Panc1 (cell line): ENCODE measurements around the gene RAB3IP. TPM values are rescaled to one million over a fixed set of nuclear protein-coding genes. Genes with fewer than 3 reads are reported as not detected.

Source experiments
- ATAC-seq: fragments of 200-7000 bp; cut with Tn5 transposase; 2 replicates; pipeline ENCODE4 v1.9.1; 2020; ENCODE audit warnings: mild to moderate bottlenecking, moderate library complexity
- BruUV-seq: library from RNA; stranded (reverse); fragments of 400-500 nt; replicated peaks from 2 replicates; lab custom pipeline; 2021; lab: Mats Ljungman, UMichigan
- CTCF ChIA-PET: fragments of 300-600 bp; sonication (Branson Sonifier 250); formaldehyde crosslinking; loops from one replicate; lab custom pipeline; 2022; ENCODE audit warnings: antibody characterized with exemption; lab: Charles Lee
- POLR2A ChIA-PET: fragments of 300-600 bp; sonication (Branson Sonifier 250); formaldehyde crosslinking; loops from one replicate; lab custom pipeline; 2022; ENCODE audit warnings: antibody characterized with exemption; lab: Charles Lee
- DNase-seq: peaks from one replicate; pipeline ENCODE4 v3.0.0-alpha.2; 2010; ENCODE audit warnings: low read depth, low spot score
- H3K27ac ChIP-seq: 2 replicates; pipeline ENCODE4 v1.5.1; 2011; ENCODE audit warnings: mild to moderate bottlenecking, low read length, inconsistent platforms
- H3K27me3 ChIP-seq: fragments of 200-500 bp; sonication (Bioruptor generic); 2 replicates; pipeline ENCODE4 v1.6.0; 2014; ENCODE audit warnings: low read length, inconsistent platforms; ENCODE audit not compliant: control insufficient read depth, insufficient read depth
- H3K36me3 ChIP-seq: fragments of 200-500 bp; sonication (Bioruptor generic); 2 replicates; pipeline ENCODE4 v1.5.1; 2014; ENCODE audit warnings: inconsistent platforms, mild to moderate bottlenecking, low read length, moderate library complexity; ENCODE audit not compliant: control insufficient read depth, insufficient read depth
- H3K4me1 ChIP-seq: 2 replicates; pipeline ENCODE4 v1.5.1; 2011; ENCODE audit warnings: inconsistent platforms, mild to moderate bottlenecking, low read length, moderate library complexity; ENCODE audit not compliant: control insufficient read depth, insufficient read depth
- H3K4me3 ChIP-seq, 2 experiments: 2 replicates each; pipeline ENCODE4 v1.5.1; 2011 to 2012; ENCODE audit warnings: low read depth in 2 of 2, low read length in 2 of 2, mild to moderate bottlenecking in 2 of 2, inconsistent platforms in 1 of 2, moderate library complexity in 1 of 2
- H3K9me3 ChIP-seq: fragments of 200-500 bp; sonication (Bioruptor generic); 2 replicates; pipeline ENCODE4 v1.5.1; 2014; ENCODE audit warnings: low read depth, mild to moderate bottlenecking, inconsistent platforms, low read length, moderate library complexity; ENCODE audit not compliant: control insufficient read depth, insufficient read depth
- POLR2AphosphoS5 ChIP-seq: IDR thresholded peaks from 2 replicates; pipeline ENCODE4 v1.6.1; 2012; ENCODE audit warnings: mild to moderate bottlenecking, low read depth, low read length, moderate library complexity
- SIN3A ChIP-seq: IDR thresholded peaks from 2 replicates; pipeline ENCODE4 v1.6.1; 2012; ENCODE audit warnings: low read depth, mild to moderate bottlenecking, low read length, moderate library complexity, borderline replicate concordance; ENCODE audit not compliant: insufficient read depth
- TCF7L2 ChIP-seq: IDR thresholded peaks from 2 replicates; pipeline ENCODE4 v1.6.1; 2011; ENCODE audit warnings: mild to moderate bottlenecking, low read depth, low read length, inconsistent platforms
- in situ Hi-C: cut with HindIII; loops from 2 replicates; pipeline ENCODE4 v1.10.0; 2016; ENCODE audit warnings: low sequenced_read_pairs, low pct_unique_long_range_greater_than_20kb
- intact Hi-C: fragments of 100-400 bp; cut with micrococcal nuclease; formaldehyde crosslinking; loops from one replicate; pipeline ENCODE4 v1.10.0; 2022; ENCODE audit not compliant: unreplicated experiment
- total RNA-seq: library from RNA; stranded (reverse); gene quantifications from one replicate; pipeline ENCODE4 v1.2.1, GENCODE V29; 2021; ENCODE audit not compliant: unreplicated experiment
- TF ChIP-seq, protein P1 (sequence below), 2 experiments: IDR thresholded peaks; 2 replicates each; pipeline ENCODE4 v1.6.1; 2011 to 2012; ENCODE audit warnings: low read depth in 2 of 2, control low read depth in 1 of 2, low read length in 1 of 2, mild to moderate bottlenecking in 1 of 2, moderate library complexity in 1 of 2; ENCODE audit not compliant: insufficient read depth in 1 of 2
- TF ChIP-seq, protein P2 (sequence below): fragments of 450-650 bp; IDR thresholded peaks from 2 replicates; pipeline ENCODE4 v1.5.1; 2017; ENCODE audit warnings: mild to moderate bottlenecking

Gene RAB3IP
- total RNA-seq, 1 experiment from 2014 or later, result 22.9 TPM

DNA sequence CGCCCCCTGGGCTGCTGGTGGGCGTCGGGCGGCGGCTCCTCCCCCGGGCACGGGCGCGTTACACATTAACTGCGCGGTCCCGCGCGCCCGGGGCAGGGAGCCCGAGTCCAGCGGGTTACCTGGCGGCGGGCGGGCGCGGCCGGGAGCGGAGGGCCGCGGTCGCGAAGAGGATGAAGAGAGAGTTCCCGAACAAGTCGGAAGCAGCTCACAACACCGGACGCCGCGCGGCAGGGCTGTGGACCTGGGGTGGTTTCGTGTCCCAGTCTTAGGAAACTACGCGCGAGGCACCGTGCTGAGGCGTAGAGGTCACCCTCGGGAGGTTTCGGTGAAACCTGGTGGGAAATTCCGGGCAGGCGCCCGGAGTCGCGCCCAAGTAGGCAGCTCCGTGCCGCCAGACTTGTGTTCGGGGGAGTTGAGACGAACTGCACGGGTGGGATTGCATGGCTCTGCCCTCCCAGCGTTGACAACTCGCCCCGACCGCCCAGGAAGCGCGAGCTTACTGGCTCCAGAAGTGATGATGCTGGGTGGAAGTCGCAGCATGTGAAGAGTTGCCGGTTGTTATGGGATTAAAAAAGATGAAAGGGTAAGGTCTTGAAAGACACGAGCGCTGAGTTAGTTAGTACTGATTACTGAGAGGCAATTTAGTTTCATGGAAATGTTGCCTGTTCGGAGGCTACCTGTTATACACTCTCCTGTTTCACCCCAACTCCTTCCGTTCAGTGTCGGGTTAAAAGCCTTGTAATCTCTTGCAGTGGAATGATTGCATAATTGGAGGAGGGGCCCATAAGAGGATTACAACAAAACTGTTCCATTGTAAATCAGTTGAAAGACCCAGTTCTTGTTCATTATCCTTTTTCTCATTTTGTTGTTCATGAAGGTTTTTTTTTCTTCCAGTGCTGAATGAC, 879 bp downstream of the RAB3IP start:
- intact Hi-C loops (no loop called here), in situ Hi-C loops (no loop called here)
- ChIA-PET CTCF (no interaction called here), POLR2A (interaction anchor here (0.6 kb wide), 1 partner anchor 636 kb away, joined by 8 read pairs; no protein-coding TSS in a partner anchor)
- DNase-seq, result no peak
- TF ChIP-seq TCF7L2, result peak; percentile 80
- TF ChIP-seq, protein P1, sequence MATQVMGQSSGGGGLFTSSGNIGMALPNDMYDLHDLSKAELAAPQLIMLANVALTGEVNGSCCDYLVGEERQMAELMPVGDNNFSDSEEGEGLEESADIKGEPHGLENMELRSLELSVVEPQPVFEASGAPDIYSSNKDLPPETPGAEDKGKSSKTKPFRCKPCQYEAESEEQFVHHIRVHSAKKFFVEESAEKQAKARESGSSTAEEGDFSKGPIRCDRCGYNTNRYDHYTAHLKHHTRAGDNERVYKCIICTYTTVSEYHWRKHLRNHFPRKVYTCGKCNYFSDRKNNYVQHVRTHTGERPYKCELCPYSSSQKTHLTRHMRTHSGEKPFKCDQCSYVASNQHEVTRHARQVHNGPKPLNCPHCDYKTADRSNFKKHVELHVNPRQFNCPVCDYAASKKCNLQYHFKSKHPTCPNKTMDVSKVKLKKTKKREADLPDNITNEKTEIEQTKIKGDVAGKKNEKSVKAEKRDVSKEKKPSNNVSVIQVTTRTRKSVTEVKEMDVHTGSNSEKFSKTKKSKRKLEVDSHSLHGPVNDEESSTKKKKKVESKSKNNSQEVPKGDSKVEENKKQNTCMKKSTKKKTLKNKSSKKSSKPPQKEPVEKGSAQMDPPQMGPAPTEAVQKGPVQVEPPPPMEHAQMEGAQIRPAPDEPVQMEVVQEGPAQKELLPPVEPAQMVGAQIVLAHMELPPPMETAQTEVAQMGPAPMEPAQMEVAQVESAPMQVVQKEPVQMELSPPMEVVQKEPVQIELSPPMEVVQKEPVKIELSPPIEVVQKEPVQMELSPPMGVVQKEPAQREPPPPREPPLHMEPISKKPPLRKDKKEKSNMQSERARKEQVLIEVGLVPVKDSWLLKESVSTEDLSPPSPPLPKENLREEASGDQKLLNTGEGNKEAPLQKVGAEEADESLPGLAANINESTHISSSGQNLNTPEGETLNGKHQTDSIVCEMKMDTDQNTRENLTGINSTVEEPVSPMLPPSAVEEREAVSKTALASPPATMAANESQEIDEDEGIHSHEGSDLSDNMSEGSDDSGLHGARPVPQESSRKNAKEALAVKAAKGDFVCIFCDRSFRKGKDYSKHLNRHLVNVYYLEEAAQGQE (IDR thresholded peaks at IDR 0.05; ENCODE audit: insufficient read depth in 1 of 2, low read depth in 2 of 2, low read length in 1 of 2), result no peak
- Histone ChIP-seq H3K9me3 (no peaks in the 10 kb centered on the region), H3K4me1 (peaks cover 11% of the 10 kb centered on the region; the same call in 1 of the 2 replicates), H3K27me3 (peaks cover 4% of the 10 kb centered on the region), H3K27ac (peak overlapping the region; percentile 63), H3K36me3 (no peaks in the 10 kb centered on the region; the same call in 1 of the 2 replicates), H3K4me3 (peak overlapping the region; percentile 84 to 89)
- peak; percentile 54 for ATAC-seq
- no TSS peak for BruUV-seq

DNA sequence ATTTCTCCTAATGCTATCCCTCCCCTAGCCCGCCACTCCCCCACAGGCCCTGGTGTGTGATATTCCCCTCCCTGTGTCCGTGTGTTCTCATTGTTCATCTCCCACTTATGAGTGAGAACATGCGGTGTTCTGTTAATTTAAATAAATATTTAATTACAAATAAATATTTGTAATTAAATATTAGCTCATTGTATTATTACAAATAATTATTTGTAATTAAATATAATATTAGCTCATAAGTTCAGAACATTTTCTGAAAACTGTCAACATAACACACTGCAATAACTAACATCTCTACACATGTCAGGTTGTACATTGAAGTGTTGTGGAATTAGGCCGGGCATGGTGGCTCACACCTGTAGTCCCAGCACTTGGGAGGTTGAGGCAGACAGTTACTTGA, 5.4 kb downstream of the RAB3IP start:
- H3K4me1 ChIP-seq, result peaks cover 7% of the 10 kb centered on the region; the same call in 1 of the 2 replicates
- ChIA-PET POLR2A (interaction anchor here (0.6 to 0.7 kb wide), 2 partner anchors 1043 to 1773 kb away, joined by 3 to 6 read pairs; no protein-coding TSS in a partner anchor), CTCF (no interaction called here)
- no peaks in the 10 kb centered on the region; the same call in 1 of the 2 replicates for H3K36me3 ChIP-seq
- no TSS peak for BruUV-seq
- no peak overlapping the region for H3K4me3 ChIP-seq
- in situ Hi-C loops (no loop called here), intact Hi-C loops (no loop called here)
- H3K27me3 ChIP-seq, result peaks cover 4% of the 10 kb centered on the region; the same call in 1 of the 2 replicates
- TF ChIP-seq, protein P2, sequence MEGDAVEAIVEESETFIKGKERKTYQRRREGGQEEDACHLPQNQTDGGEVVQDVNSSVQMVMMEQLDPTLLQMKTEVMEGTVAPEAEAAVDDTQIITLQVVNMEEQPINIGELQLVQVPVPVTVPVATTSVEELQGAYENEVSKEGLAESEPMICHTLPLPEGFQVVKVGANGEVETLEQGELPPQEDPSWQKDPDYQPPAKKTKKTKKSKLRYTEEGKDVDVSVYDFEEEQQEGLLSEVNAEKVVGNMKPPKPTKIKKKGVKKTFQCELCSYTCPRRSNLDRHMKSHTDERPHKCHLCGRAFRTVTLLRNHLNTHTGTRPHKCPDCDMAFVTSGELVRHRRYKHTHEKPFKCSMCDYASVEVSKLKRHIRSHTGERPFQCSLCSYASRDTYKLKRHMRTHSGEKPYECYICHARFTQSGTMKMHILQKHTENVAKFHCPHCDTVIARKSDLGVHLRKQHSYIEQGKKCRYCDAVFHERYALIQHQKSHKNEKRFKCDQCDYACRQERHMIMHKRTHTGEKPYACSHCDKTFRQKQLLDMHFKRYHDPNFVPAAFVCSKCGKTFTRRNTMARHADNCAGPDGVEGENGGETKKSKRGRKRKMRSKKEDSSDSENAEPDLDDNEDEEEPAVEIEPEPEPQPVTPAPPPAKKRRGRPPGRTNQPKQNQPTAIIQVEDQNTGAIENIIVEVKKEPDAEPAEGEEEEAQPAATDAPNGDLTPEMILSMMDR, result no peak
- no peak for TF ChIP-seq POLR2AphosphoS5
- TF ChIP-seq SIN3A, result no peak
- TF ChIP-seq, protein P1 (IDR thresholded peaks at IDR 0.05; ENCODE audit: insufficient read depth in 1 of 2, low read depth in 2 of 2, low read length in 1 of 2), result no peak
- no peak for TF ChIP-seq TCF7L2
- DNase-seq (no peak), ATAC-seq (no peak)
- H3K27ac ChIP-seq, result no peak overlapping the region
- peaks cover 4% of the 10 kb centered on the region; the same call in 1 of the 2 replicates for H3K9me3 ChIP-seq
